DND-41 (cell line): ENCODE results near the gene SLC22A9.

Source experiments
- ATAC-seq: fragments of 200-7000 bp; cut with Tn5 transposase; 3 replicates; pipeline ENCODE4 v1.9.1; 2021; ENCODE audit warnings: low read depth; ENCODE audit not compliant: insufficient read depth
- DNase-seq: peaks from one replicate; pipeline ENCODE4 v3.0.0-alpha.2; 2020
- H2AFZ ChIP-seq: 2 replicates; pipeline ENCODE4 v1.6.0; 2012; ENCODE audit warnings: low read depth, low read length
- H3K27ac ChIP-seq: 2 replicates; pipeline ENCODE4 v1.5.1; 2012; ENCODE audit warnings: low read length, inconsistent platforms
- H3K27me3 ChIP-seq: fragments of 200-600 bp; sonication (generic); 2 replicates; pipeline ENCODE4 v1.6.0; 2012; ENCODE audit warnings: low read length, mild to moderate bottlenecking, inconsistent platforms; ENCODE audit not compliant: insufficient read depth, poor library complexity
- H3K36me3 ChIP-seq: 2 replicates; pipeline ENCODE4 v1.5.1; 2012; ENCODE audit warnings: low read length, inconsistent platforms; ENCODE audit not compliant: insufficient read depth
- H3K4me1 ChIP-seq: 2 replicates; pipeline ENCODE4 v1.5.1; 2012; ENCODE audit warnings: mild to moderate bottlenecking, low read length; ENCODE audit not compliant: insufficient read depth
- H3K4me2 ChIP-seq: 2 replicates; pipeline ENCODE4 v1.6.0; 2012; ENCODE audit warnings: mild to moderate bottlenecking, moderate library complexity, low read length, inconsistent platforms; ENCODE audit not compliant: insufficient read depth
- H3K4me3 ChIP-seq, 2 experiments: fragments of 200-600 bp in 1 of 2; shearing (Covaris generic) in 1 of 2; 2 replicates each; pipeline ENCODE4 v1.5.1; 2012 to 2016; ENCODE audit warnings: inconsistent platforms in 2 of 2, low read length in 2 of 2, mild to moderate bottlenecking in 2 of 2, low read depth in 1 of 2, moderate library complexity in 1 of 2
- H3K79me2 ChIP-seq: 2 replicates; pipeline ENCODE4 v1.6.0; 2012; ENCODE audit warnings: low read length, inconsistent platforms; ENCODE audit not compliant: insufficient read depth
- H3K9ac ChIP-seq: 2 replicates; pipeline ENCODE4 v1.6.0; 2012; ENCODE audit warnings: low read depth, mild to moderate bottlenecking, inconsistent platforms, low read length, moderate library complexity
- H3K9me3 ChIP-seq: 2 replicates; pipeline ENCODE4 v1.5.1; 2012; ENCODE audit warnings: low read length, moderate library complexity, mild to moderate bottlenecking, inconsistent platforms; ENCODE audit not compliant: insufficient read depth, severe bottlenecking
- H4K20me1 ChIP-seq: 2 replicates; pipeline ENCODE4 v1.6.0; 2012; ENCODE audit warnings: low read length; ENCODE audit not compliant: insufficient read depth
- EZH2 ChIP-seq: IDR thresholded peaks from 3 replicates; pipeline ENCODE4 v1.6.1; 2012; ENCODE audit warnings: borderline replicate concordance, low read depth, mild to moderate bottlenecking, moderate library complexity, low read length, inconsistent platforms; ENCODE audit not compliant: severe bottlenecking
- TF ChIP-seq, protein P1 (sequence below): IDR thresholded peaks from 2 replicates; pipeline ENCODE4 v1.5.1; 2012; ENCODE audit warnings: borderline replicate concordance, low read length, moderate library complexity, mild to moderate bottlenecking; ENCODE audit not compliant: poor library complexity, severe bottlenecking; ENCODE audit errors: extremely low read depth

The SLC22A9 gene

DNA sequence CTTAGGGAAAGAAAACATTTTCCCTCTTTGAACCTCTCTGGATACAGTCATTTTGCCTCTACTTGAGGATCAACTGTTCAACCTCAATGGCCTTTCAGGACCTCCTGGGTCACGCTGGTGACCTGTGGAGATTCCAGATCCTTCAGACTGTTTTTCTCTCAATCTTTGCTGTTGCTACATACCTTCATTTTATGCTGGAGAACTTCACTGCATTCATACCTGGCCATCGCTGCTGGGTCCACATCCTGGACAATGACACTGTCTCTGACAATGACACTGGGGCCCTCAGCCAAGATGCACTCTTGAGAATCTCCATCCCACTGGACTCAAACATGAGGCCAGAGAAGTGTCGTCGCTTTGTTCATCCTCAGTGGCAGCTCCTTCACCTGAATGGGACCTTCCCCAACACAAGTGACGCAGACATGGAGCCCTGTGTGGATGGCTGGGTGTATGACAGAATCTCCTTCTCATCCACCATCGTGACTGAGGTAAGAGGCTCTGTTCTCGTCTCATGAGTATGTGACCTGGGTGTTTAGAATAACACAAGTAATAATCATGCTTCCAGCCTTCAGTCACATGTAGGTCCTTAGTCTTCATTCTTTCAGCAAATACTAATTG is 495 bp downstream of the SLC22A9 start:
- ATAC-seq (no peak), DNase-seq (no peak)
- Histone ChIP-seq H3K79me2 (no peaks in the 10 kb centered on the region), H3K4me3 (no peak overlapping the region), H3K36me3 (no peaks in the 10 kb centered on the region), H3K4me2 (no peak overlapping the region), H3K27me3 (peaks cover 14% of the 10 kb centered on the region), H3K9ac (no peak overlapping the region), H4K20me1 (no peaks in the 10 kb centered on the region), H2AFZ (no peak overlapping the region), H3K4me1 (no peaks in the 10 kb centered on the region), H3K27ac (no peak overlapping the region), H3K9me3 (no peaks in the 10 kb centered on the region)
- TF ChIP-seq, protein P1, sequence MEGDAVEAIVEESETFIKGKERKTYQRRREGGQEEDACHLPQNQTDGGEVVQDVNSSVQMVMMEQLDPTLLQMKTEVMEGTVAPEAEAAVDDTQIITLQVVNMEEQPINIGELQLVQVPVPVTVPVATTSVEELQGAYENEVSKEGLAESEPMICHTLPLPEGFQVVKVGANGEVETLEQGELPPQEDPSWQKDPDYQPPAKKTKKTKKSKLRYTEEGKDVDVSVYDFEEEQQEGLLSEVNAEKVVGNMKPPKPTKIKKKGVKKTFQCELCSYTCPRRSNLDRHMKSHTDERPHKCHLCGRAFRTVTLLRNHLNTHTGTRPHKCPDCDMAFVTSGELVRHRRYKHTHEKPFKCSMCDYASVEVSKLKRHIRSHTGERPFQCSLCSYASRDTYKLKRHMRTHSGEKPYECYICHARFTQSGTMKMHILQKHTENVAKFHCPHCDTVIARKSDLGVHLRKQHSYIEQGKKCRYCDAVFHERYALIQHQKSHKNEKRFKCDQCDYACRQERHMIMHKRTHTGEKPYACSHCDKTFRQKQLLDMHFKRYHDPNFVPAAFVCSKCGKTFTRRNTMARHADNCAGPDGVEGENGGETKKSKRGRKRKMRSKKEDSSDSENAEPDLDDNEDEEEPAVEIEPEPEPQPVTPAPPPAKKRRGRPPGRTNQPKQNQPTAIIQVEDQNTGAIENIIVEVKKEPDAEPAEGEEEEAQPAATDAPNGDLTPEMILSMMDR = no peak
- TF ChIP-seq EZH2 = no peak

DNA sequence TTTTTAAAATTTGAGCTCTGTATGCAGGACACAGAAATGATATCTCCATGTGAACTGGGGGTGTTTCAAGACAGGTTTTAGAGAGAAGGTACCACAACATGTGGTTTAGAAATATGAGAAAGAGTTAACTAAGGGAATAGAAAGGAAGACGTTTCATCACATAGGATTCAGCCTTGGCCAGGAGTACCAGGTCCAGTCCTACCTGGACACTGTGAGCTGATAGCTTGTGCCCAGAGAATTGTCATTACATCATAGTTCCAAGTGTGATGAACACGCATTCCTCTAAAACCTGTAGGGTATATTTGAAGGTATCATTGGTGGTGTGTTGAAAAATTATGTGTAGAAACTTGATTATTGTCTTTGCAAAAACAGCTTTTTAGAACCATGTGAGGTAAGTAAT is 1.8 kb downstream of the SLC22A9 start:
- no peak overlapping the region for H3K9ac ChIP-seq
- H3K9me3 ChIP-seq = no peaks in the 10 kb centered on the region
- no peaks in the 10 kb centered on the region for H3K79me2 ChIP-seq
- H3K4me2 ChIP-seq = no peak overlapping the region
- H2AFZ ChIP-seq = no peak overlapping the region
- DNase-seq = no peak
- H3K36me3 ChIP-seq = no peaks in the 10 kb centered on the region
- no peak overlapping the region for H3K4me3 ChIP-seq
- H3K4me1 ChIP-seq = no peaks in the 10 kb centered on the region
- no peak overlapping the region for H3K27ac ChIP-seq
- TF ChIP-seq, protein P1 = no peak
- TF ChIP-seq EZH2 = no peak
- H4K20me1 ChIP-seq = no peaks in the 10 kb centered on the region
- no peak for ATAC-seq
- peaks cover 19% of the 10 kb centered on the region for H3K27me3 ChIP-seq

DNA sequence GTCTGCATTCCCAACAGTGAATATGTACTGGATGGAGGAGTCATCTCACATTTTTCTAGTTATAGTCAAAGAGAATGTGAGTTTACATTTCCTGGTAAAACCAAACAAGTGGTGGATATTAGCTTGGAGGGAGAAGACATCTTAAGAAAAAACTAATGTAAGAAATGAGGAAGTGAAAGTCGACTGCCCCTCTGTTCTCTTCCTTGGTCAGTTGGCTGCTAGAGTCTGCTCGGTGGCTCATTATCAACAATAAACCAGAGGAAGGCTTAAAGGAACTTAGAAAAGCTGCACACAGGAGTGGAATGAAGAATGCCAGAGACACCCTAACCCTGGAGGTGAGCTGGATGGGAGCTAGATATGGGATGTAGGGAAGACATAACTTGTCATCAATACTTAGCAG is 5.8 kb downstream of the SLC22A9 start:
- H3K4me1 ChIP-seq = no peaks in the 10 kb centered on the region
- H3K4me2 ChIP-seq = no peak overlapping the region
- DNase-seq = no peak

More for the DNA sequence above, 5.8 kb downstream of the SLC22A9 start:
- Histone ChIP-seq H3K36me3 (no peaks in the 10 kb centered on the region), H3K79me2 (no peaks in the 10 kb centered on the region), H2AFZ (no peak overlapping the region), H4K20me1 (no peaks in the 10 kb centered on the region), H3K27me3 (peaks cover 21% of the 10 kb centered on the region), H3K27ac (no peak overlapping the region), H3K9me3 (no peaks in the 10 kb centered on the region), H3K9ac (no peak overlapping the region), H3K4me3 (no peak overlapping the region)
- ATAC-seq = no peak
- no peak for TF ChIP-seq EZH2
- TF ChIP-seq, protein P1 = no peak
